Effector memory CD4-positive, alpha-beta T cell (primary cell): Measurements from ENCODE around the gene SP110.
"Not testable (repeated sequence)": the region's sequence is repeated elsewhere in the genome, so short reads cannot be mapped to it uniquely, and the experiment has no call there.

Experiments
- DNase-seq, 3 donors: peaks; one replicate each; pipeline ENCODE4 v3.0.0-alpha.2; 2020
- H3K27ac ChIP-seq: 2 replicates; pipeline ENCODE4 v1.7.0; 2013; ENCODE audit warnings: mild to moderate bottlenecking, low read length, moderate library complexity; ENCODE audit not compliant: insufficient read depth, poor library complexity, severe bottlenecking
- H3K27me3 ChIP-seq: replicated peaks from 2 replicates; pipeline ENCODE4 v1.7.0; 2013; ENCODE audit warnings: mild to moderate bottlenecking, low read length; ENCODE audit not compliant: insufficient read depth, control insufficient read depth, poor library complexity, severe bottlenecking
- H3K36me3 ChIP-seq: 2 replicates; pipeline ENCODE4 v1.7.0; 2013; ENCODE audit warnings: mild to moderate bottlenecking, low read length, moderate library complexity; ENCODE audit not compliant: control insufficient read depth, insufficient read depth
- H3K4me1 ChIP-seq: 2 replicates; pipeline ENCODE4 v1.7.0; 2013; ENCODE audit warnings: low read length, mild to moderate bottlenecking; ENCODE audit not compliant: control insufficient read depth, insufficient read depth, poor library complexity, severe bottlenecking
- H3K4me3 ChIP-seq: 2 replicates; pipeline ENCODE4 v1.7.0; 2013; ENCODE audit warnings: low read length, low read depth, mild to moderate bottlenecking; ENCODE audit not compliant: insufficient read depth, poor library complexity, severe bottlenecking
- H3K9me3 ChIP-seq: 2 replicates; pipeline ENCODE4 v1.7.0; 2013; ENCODE audit warnings: mild to moderate bottlenecking, low read length, moderate library complexity; ENCODE audit not compliant: control insufficient read depth

Gene SP110

DNA sequence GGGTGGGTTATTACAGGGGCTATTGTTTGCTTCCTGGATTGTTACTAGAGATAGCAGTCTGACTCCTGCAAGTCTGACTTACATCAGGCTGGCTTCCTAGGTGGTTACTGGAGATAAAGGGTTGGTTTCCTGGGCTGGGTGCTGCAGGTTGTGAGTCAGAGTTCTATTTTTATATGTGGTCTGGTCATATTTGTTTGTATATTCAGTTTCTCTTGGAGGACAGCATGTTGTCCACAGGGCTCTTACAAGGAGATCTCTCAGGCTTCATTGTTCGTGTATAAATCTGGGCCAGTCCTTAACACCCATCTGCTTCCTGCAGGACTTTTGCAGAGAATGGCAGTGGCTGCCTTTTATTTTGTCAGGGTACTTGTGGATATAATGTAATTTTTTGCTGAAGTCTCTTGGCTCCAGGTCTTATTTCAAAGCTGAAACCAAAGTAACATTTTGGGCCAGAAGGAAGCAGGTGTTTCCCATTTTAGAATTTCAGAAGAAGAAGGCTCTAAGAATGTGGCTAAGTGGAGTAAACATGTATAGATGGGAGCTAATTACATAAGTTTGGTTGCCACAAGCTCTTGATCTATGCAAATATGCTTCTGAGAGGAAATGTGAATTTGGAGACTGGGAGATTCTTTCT is 85.2 kb downstream of the SP110 start:
- H3K36me3 ChIP-seq, result no peaks in the 10 kb centered on the region
- no peak overlapping the region for H3K27ac ChIP-seq
- H3K4me3 ChIP-seq, result no peak overlapping the region
- DNase-seq, result no peak
- no peaks in the 10 kb centered on the region for H3K9me3 ChIP-seq
- H3K27me3 ChIP-seq, result no peaks in the 10 kb centered on the region
- H3K4me1 ChIP-seq, result no peaks in the 10 kb centered on the region

DNA sequence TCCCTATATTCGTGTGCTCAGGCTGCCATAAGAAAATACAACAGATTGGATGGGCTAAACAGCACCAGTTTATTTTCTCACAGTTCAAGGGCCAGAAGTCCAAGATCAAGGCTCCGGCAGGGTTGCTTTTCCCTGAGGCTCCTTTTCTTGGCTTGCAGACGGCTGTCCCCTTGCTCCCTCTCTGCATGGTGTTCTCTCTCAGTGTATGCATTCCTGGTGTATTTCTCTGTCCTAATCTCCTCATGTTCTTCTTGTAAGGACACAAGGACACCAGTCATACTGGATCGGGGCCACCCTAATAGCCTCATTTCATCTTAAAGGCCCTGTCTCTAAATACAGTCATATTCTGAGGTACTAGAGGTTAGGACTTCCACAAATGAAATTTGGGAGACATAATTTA is 88.4 kb downstream of the SP110 start:
- no peaks in the 10 kb centered on the region for H3K27me3 ChIP-seq

GRCh38 chr2:230130668-230131364 is 89.0 kb downstream of the SP110 start:
- H3K36me3 ChIP-seq, result no peaks in the 10 kb centered on the region
- no peak overlapping the region for H3K4me3 ChIP-seq
- H3K9me3 ChIP-seq, result no peaks in the 10 kb centered on the region
- no peaks in the 10 kb centered on the region for H3K4me1 ChIP-seq
- H3K27me3 ChIP-seq, result no peaks in the 10 kb centered on the region
- H3K27ac ChIP-seq, result no peak overlapping the region
- no peak for DNase-seq

More for the DNA sequence above, 88.4 kb downstream of the SP110 start:
- Histone ChIP-seq H3K4me3 (no peak overlapping the region), H3K36me3 (no peaks in the 10 kb centered on the region), H3K9me3 (no peaks in the 10 kb centered on the region), H3K27ac (no peak overlapping the region), H3K4me1 (no peaks in the 10 kb centered on the region)
- DNase-seq, result no peak

- H3K27ac ChIP-seq, result no peak overlapping the region
- H3K4me1 ChIP-seq, result peaks cover 5% of the 10 kb centered on the region
- no peak overlapping the region for H3K4me3 ChIP-seq
- H3K27me3 ChIP-seq, result no peaks in the 10 kb centered on the region
- no peaks in the 10 kb centered on the region for H3K9me3 ChIP-seq
- DNase-seq, result no peak
- no peaks in the 10 kb centered on the region for H3K36me3 ChIP-seq
These were observed 90.4 kb downstream of the SP110 start for GRCh38 chr2:230129343-230129742.

DNA sequence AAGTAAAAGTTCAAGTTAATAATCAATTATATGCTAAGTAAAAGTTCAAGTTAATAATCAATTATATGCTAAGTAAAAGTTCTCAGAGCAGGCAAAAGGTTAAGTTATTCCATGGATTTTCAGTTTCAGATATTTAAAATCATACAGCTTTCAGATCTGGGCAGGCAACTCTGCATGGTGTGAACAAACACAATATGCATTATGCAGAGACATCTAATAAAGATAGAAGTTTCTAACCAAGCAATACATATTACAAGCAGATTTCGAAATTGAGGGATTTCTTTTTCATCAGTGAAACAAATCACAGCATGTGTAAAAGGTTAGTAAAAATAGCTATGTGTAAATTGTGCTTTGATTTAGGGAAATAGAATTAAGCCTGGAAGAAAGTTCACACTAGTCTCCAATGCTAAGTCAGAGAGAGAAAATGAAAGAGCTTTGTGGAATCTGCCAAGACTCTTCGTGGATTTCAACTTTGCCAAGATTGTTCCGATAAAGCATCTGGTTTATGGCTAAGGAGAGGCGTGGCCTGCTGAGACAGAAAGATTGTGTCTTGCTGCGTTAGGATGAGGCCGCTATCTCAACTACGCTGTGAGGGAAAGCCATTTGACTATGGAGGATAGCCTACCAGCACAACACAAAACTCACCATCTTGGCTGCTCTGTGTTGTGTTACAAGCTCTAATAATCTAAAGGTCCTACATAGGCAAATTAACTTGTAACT is 91.0 kb downstream of the SP110 start:
- Histone ChIP-seq H3K9me3 (no peaks in the 10 kb centered on the region), H3K27me3 (no peaks in the 10 kb centered on the region), H3K36me3 (no peaks in the 10 kb centered on the region), H3K4me1 (peaks cover 5% of the 10 kb centered on the region), H3K27ac (no peak overlapping the region), H3K4me3 (no peak overlapping the region)
- DNase-seq, result no peak

DNA sequence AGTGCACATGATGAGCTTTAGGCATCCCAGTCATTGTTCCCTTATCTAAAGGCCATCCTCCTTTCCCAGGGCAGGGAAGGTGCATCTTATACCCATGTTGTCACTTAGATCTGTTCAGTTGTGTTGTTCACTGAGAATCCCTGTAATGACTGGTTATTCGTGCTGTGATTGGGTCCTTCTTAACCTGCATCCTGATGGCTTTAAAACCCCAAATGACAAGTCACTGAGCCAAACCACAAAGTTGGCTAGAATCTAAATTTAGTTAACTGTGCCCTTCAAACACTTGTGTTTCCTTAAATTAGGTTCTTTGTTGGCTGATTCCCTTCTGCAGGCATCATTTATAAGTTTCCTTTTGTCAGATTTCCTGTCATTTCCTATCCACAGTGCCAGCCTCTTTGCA is 92.6 kb downstream of the SP110 start:
- Histone ChIP-seq H3K4me3 (no peak overlapping the region), H3K36me3 (no peaks in the 10 kb centered on the region), H3K27ac (no peak overlapping the region), H3K9me3 (no peaks in the 10 kb centered on the region), H3K27me3 (no peaks in the 10 kb centered on the region), H3K4me1 (peaks cover 5% of the 10 kb centered on the region)
- no peak for DNase-seq

DNA sequence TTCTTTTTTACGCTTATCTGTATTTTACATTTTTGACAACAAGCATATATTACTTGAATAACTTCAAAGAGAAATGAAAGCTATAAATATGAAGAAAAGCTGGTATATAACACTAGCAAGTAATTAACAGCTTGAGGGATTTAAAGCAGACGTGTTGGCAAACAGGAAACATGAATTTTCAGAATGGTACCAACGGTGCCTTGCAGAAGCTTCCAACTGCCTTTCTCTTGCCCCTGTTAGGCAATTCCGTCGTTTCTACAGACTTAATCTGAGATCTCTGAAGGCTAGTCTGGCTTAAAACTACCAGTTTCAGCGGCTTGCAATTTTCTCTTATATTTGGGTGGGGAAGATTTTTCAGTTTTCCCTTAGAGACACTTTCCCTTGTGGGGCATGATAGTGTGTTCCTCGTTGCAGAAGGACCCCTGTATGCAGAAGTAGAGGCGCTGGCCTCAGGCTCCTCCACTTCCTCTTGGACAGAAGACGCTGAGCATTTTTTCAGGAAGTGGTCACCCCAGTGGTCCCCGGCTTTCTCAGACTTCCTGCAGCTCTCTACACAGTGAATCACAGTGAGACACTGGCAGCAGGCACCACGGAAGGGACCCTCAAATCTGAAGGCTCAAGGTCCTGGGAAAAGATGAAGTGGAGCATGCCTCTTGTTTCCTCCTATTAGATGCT is 94.9 kb downstream of the SP110 start:
- H3K4me3 ChIP-seq, result no peak overlapping the region
- DNase-seq, result no peak
- H3K9me3 ChIP-seq, result no peaks in the 10 kb centered on the region
- H3K27ac ChIP-seq, result no peak overlapping the region
- H3K36me3 ChIP-seq, result no peaks in the 10 kb centered on the region
- H3K27me3 ChIP-seq, result no peaks in the 10 kb centered on the region
- peaks cover 5% of the 10 kb centered on the region for H3K4me1 ChIP-seq

DNA sequence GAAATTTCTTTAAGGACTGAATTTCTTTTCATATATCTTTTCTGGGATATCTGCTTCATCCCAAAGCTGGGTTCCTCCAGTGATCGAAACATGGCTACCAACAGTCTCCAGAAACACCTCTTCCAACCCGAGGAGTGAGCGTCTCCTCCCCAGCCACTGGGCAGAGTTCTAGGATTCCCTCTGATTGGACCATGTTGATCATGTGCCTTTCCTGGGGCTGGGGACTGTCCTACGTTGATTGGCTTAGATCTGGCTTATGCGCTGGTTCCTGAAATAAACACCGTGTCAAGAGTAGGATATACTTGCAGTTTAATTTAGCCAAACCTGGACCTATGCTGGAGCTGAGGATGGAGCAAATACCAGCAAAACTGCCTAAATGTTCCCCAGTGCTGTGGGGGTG is 95.5 kb downstream of the SP110 start:
- Histone ChIP-seq H3K4me3 (no peak overlapping the region), H3K27ac (no peak overlapping the region), H3K36me3 (no peaks in the 10 kb centered on the region), H3K4me1 (peaks cover 5% of the 10 kb centered on the region), H3K9me3 (no peaks in the 10 kb centered on the region), H3K27me3 (no peaks in the 10 kb centered on the region)
- DNase-seq, result no peak

- not testable (repeated sequence) for H3K9me3 ChIP-seq, H3K27ac ChIP-seq, H3K36me3 ChIP-seq, H3K4me1 ChIP-seq, DNase-seq, H3K4me3 ChIP-seq, H3K27me3 ChIP-seq
These were observed 99.4 kb downstream of the SP110 start for GRCh38 chr2:230120376-230120775.

DNA sequence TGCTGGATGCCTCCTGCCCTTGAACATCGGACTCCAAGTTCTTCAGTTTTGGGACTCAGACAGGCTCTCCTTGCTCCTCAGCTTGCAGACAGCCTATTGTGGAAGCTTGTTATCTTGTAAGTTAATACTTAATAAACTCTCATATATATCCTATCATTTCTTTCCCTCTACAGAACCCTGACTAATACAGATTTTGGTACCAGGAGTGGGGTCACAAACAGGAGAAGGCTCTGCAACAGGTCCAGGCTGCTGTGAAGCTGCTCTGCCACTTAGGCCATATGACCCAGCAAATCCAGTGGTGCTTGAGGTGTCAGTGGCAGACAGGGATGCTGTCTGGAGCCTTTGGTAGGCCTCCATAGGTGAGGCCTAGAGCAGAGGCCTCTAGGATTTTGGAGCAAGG is 100.0 kb downstream of the SP110 start:
- not testable (repeated sequence) for H3K9me3 ChIP-seq

More for the DNA sequence above, 100.0 kb downstream of the SP110 start:
- not testable (repeated sequence) for H3K36me3 ChIP-seq, H3K27ac ChIP-seq, H3K4me1 ChIP-seq, H3K27me3 ChIP-seq, DNase-seq, H3K4me3 ChIP-seq
